ENCODE results near the gene AICDA.
"Not testable (repeated sequence)": the region's sequence is repeated elsewhere in the genome, so short reads cannot be mapped to it uniquely, and the experiment has no call there.

The AICDA gene

DNA sequence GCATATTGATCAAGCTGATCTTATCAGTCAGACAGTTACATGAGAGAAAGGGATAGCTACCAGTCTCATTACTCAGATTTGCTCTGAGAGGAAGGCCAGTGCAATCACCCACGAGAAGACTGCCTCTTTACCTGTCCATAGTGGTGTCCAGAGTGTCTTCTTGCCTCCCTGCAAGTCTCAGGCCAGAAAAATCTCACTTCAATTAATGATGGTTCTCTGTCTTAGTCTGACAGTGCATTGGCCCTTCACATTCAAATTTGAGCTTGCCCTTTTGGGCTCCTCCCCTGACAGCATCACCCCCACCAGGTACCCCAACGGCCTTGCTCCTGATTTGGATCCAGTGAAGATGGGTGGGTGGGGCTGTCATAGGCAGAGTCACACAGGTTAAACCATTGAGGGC is at the start of gene AICDA:
Gene AICDA, minus strand, starts transcription at position 231 of the 400 bp plus-strand sequence. Its CDS starts 92 bp downstream, at position 139.
- no peak for DNase-seq

DNA sequence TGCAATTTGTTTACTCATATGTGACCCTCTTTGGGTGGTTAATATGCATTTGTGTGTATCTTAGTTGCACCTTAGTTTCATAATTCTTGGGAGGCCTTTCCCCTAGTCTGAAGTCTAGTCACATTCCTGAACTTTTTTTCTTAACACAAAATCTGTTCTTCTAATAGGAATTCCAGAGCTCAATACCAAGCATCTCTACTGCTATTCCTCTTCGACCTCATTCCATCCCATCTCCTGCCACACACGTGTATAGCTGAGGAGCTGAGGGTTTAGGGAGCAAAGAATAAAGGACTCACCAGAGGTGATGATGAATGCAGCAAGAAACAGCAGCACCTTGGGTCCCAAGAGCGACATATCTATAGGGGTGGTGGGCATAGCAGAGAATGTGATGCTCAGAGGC is 49.1 kb upstream of the AICDA start:
- no peak for DNase-seq

DNA sequence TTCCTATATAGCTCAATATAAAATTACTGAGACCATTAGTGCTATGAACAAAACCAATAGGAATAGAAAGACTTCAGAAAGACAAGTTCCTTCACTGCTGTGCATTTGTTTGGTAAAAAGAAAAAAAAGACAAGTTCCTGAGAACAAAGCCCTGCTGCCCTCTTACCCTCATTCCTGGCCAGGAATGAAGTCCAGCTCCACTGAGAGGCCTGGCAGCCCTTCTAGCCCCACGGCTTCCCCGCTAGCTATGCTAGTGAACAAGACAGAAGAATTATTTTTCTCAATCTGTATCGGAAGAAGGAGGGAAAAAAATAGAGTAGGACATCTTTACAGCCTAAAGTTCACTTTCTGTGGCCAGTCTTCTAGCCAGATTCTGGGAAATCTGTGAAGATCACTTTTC is 48.4 kb upstream of the AICDA start:
- DNase-seq: no peak

DNA sequence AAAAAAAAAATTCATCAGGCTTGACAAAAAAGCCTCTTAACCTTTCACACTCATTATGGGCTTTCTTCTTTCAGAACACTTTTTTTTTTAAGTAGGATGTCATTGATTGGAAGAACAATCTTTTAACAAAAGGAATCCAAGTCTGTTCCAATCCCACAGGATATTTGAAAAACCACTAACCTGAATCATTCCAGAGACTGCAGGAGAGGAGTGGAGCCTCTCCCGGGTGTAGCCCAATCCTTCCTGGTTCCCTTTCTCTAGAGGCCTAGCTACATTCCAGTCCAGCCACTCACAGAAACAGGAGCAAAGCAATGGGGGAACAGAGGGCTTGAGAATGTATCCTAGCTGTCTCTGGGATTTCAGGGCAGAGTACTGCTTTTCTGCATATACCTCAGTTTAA is 45.7 kb upstream of the AICDA start:
- no peak for DNase-seq

DNA sequence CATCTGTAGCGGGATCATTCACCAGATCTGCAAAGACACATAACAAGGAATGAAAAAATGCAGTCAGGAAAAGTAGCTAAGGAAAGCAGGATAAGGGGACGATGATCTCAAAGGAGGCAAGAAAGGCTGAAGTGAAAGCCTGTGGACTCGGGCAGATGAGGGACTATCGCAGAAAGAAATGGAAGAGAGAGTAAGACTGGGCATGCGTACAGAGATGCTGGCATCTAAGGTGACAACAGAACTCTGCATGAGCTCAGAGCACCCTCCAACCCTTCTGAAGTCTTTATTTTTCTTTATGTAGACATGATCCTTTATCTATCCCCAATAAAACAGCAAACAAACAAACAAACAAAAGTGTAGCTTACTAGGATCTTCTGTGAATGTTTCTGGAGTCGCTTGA is 42.8 kb upstream of the AICDA start:
- DNase-seq: no peak

DNA sequence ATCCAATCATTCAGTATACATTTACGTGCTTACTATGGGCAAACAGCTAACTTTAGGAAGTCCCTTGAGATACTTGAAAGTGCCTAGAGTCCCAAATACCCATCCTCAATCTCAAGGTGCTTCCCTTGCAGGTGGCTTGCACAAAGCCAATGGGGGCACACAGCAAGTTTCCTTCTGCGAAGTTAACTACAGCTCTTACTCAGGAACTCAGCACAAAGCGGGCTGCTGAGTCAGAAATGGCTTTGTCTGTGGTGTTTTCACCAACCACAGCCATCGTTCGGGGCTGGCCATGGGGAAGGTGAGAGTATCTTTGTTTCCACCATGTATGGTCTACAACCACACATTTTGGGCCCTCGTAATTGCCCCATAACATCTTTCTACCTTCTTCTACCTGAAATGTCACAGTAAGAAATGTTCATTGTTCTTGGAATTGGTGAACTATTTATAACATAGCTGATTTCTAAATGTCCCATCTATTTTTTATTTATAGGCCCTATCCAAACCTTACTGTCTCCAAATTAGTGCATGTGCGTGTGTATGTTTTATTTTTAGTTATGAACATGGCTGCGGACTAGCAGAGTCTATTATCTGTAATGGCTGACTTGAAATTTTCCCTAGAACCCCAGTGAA is 36.0 kb upstream of the AICDA start:
- DNase-seq: no peak

DNA sequence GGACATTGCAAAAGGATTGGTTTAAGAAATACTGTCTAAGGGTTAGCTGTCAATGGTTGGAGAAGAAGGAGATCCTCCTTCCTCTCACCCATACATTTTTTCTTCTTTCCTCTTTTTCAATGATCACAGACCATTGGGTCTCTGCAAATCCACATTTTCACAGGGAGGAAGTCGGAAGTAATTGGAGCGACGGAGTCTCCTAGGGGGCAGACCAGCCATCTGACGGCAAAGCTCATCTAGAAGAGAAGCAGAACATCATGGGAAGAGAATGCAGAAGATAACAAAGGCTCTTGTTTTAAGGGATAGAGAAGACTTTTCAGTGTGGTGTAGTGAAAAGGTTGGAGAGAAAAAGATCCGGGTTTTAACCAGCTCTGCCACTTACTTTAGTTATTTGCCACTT is 35.3 kb upstream of the AICDA start:
- DNase-seq: no peak

DNA sequence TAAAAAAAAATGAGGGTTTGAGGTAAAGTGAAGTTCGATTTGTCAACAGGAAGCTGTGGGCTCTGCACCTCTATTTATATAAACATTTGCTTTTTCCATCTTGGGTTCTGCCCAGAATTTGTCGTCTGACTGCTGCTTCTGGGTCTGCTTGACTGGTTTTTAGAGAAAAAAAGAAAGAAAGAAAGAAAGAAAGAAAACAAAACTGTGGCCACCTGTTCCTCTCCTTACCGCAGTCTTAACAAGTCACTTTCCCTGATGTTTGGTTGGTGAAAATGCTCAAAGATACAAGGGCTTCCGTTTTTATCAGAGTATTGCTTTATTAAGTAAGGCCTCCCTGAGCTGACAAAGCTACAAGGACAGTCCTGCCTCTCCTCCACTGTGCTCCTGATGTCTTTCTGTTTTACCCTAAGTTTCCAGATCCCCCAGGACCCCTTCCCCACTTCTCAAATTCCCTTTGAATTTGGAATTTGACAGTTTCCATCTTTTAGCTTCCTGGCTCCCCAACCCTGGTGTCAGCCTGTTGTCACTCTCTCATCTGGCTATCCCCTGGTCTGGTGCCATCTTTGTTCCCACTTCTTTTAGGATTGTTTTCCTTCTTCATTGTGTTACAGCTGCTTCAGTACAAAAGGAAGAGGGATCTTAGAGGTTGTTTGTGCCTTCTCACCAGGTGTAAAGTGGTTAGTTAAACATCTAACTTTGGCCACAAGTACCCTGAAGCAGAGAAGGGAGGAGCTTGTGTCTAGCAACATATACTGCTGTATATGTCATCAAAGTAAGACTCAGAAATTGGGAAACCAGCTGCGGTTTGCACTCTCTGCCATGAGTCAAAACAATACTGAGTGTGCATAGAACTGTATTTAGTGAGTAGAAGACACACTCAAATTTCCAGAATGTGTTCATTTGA is 31.9 kb upstream of the AICDA start:
- DNase-seq: no peak

DNA sequence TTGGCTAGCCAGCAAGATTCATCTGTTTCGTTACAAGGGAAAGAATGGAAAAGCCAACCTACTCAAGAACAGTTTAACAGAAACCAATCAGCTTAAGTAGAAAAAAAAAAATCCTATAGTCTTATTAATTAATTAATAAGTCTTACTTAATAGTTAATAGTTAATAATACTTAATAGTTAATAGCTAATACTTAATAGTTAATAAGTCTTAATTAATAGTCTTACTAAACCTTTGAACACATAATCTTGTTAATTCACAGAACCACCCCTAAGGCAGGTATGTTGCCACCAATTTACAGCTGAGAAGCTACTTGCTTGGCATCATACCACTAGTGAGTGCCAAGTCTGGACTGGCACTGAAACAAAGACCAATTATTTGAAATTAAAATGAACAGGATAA is 30.1 kb upstream of the AICDA start:
- DNase-seq: no peak

DNA sequence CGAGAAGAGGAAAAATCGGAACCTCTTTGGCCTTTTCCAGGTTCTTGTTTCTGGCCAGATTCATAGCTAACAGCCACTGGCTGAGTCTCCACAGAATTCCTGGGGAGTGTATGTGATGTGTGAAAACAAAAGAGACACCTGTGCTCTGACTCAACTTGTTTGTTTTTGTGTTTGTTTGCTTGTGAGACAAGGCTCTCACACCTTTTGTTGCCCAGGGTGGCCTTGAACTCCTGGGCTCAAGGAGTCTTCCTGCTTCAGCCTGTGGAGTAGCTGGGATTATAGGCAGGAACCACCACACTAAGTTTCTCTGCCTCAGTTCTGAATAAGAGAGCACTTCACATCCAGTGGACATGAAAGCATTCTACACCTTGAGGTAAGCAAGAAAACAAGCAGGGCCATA is 27.3 kb upstream of the AICDA start:
- no peak for DNase-seq

DNA sequence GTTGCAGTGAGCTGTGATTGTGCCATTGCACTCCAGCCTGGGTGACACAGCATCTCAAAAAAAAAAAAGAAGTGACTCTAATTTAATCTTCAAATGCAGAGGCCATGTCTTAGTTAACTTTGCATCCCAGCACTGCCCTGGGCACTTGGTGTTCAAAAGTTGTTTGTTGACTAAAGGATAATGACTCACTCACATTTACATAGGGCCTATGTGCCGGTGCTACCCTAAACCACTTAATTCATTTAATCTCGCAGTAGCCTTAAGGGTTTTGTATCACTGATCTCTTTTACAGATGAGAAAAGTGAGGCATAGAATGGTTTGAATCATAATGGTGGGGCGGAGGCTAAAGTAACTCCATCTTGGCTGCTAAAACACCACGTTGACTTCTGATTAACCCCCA is 26.3 kb upstream of the AICDA start:
- DNase-seq: no peak

DNA sequence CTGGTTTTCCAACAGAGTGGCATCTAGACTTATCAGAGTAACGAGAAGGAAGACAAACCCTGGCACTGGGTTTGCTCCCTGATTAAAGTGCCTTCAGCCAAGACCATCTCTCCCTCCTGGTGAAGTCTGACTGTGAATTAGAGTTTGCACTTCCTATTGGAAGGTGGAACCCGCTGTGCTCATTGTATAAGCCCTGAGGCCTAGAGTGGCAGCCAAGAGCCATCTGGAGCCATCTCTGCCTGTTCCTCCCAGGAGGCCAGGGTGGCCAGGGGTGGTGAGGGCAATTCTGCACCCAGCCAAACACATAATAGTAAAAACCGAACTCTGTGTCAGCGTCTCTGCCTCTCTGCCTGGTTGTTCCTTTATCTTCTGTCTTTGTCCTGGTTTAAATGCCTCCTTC is 25.0 kb upstream of the AICDA start:
- no peak for DNase-seq

DNA sequence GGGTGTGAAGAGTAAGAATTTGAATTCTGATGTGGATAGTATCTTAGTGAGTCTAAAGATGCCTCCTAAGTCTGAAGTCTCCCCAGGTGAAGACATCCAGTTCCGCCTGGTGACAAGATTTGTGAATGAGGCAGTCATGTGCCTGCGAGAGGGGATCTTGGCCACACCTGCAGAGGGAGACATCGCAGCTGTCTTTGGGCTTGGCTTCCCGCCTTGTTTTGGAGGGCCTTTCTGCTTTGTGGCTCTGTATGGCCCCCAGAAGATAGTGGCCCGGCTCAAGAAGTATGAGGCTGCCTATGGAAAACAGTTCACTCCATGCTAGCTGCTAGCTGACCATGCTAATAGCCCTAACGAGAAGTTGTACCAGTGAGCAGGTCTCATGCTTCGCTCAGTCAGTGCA is 24.6 kb upstream of the AICDA start:
- no peak for DNase-seq

DNA sequence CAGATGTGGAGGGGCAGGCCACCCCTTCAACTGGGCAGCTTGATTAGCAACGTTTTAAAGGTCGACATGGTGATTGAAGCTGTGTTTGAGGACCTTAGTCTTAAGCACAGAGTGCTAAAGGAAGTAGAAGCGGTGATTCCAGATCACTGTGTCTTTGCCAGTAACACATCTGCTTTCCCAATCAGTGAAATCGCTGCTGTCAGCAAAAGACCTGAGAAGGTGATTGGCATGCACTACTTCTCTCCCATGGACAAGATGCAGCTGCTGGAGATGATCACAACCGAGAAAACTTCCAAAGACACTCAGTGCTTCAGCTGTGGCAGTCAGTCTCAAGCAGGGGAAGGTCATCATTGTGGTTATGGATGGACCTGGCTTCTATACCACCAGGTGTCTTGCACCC is 23.9 kb upstream of the AICDA start:
- DNase-seq: no peak

DNA sequence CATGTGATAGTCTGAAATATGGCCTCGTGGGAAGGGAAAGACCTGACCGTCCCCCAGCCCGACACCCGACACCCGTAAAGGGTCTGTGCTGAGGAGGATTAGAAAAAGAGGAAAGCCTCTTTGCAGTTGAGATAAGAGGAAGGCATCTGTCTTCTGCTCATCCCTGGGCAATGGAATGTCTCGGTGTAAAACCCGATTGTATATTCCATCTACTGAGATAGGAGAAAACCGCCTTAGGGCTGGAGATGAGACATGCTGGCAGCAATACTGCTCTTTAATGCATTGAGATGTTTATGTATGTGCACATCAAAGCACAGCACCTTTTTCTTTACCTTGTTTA is 23.3 kb upstream of the AICDA start:
- not testable (repeated sequence) for DNase-seq

DNA sequence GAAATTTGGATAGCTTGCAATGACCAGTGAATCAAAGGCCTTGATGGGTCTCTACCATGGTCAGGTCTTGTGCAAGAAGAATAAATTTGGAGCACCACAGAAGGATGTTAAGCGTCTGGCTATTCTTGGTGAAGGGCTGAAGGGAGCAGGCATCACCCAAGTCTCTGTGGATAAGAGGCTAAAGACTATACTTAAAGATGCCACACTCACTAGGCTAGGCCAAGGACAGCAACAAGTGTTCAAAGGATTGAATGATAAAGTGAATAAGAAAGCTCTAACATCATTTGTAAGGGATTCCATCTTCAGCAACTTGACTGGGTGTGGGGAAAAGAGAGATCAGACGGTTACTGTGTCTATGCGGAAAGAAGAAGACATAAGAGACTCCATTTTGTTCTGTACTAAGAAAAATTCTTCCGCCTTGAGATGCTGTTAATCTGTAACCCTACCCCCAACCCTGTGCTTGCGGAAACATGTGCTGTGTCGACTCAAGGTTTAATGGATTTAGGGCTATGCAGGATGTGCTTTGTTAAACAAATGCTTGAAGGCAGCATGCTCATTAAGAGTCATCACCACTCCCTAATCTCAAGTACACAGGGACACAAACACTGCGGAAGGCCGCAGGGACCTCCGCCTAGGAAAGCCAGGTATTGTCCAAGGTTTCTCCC is 22.8 kb upstream of the AICDA start:
- not testable (repeated sequence) for DNase-seq

DNA sequence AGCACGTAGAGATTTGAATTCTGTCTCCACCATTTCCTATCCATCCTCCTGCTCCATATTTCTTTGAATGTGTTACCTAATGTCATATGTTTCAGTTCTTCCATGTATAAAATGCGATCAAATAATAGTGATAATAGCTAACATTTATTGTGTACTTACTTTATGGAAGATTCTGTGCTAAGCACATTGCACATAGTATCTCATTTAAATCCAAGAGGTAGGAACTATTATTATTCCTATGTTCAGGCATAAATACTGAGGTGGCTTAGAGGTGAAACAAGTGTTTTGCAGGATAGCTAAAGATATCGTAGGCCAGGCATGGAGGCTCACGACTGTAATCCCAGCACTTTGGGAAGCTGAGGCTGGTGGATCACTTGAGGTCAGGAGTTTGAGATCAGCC is 17.5 kb upstream of the AICDA start:
- no peak for DNase-seq

DNA sequence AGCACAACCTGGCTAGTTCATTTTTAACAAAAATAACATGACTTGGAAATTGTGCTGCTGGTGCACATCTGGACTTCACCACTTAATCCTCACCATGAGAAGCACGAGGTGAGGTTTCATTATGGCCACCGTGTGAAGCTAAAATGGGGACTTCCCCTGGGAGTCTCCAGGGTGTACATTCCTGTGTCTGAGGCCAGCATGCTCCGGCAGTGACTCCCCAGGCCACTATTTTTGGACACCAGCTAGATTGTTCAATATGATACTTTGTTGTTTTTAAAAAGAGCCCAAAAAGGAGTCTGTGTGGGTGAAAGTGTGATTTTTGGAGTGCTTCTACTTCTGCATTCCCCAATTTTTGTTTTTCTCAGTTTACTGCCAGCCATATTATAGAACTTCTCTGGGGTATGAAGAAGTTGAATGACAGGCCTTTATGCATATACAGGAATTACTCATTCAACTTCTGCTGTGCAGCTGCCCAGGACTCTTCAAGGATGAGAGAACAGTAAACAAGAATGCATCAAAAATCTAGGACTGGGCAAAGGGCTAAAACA is 16.9 kb upstream of the AICDA start:
- no peak for DNase-seq

DNA sequence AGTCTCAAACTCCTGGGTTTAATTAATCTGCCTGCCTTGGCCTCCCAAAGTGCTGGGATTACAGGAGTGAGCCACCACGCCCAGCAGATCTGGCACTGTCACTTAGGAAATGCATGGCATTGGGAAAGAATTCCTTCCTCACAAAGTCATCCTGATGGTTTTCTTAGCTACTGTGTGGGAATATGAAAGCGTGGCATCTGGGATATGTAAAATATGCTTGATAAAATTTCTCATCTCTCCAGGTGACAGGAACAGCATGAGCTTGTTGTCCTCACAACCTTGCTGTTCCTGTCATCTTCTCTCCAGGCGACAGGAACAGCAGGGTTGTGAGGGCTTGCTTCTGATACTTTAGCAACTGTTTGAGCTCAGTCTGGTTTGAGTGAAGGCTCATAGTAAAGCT is 16.1 kb upstream of the AICDA start:
- DNase-seq: no peak

DNA sequence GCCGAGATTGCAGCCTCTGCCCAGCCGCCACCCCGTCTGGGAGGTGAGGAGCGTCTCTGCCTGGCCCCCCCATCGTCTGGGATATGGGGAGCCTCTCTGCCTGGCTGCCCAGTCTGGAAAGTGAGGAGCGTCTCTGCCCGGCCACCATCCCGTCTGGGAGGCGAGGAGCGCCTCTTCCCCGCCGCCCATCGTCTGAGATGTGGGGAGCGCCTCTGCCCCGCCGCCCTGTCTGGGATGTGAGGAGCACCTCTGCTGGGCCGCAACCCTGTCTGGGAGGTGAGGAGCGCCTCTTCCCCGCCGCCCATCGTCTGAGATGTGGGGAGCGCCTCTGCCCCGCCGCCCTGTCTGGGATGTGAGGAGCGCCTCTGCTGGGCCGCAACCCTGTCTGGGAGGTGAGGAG is 12.1 kb upstream of the AICDA start:
- not testable (repeated sequence) for DNase-seq

DNA sequence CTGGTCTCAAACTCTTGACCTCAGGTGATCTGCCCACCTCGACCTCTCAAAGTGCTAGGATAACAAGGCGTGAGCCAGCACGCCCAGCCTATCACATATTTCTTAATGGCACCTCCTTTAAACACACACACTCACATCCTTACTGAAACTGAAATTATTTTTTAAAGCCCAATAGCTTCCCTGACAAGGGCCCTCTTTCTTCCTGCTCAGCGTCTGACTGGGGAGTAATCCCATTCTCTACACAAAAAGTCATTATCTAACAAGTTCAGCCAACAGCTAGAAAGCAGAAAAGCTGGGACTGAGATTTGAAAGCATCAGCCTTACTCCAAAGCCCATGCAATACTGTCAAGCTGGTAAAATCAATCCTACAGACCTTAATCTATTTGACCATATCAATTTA is 10.0 kb upstream of the AICDA start:
- no peak for DNase-seq

DNA sequence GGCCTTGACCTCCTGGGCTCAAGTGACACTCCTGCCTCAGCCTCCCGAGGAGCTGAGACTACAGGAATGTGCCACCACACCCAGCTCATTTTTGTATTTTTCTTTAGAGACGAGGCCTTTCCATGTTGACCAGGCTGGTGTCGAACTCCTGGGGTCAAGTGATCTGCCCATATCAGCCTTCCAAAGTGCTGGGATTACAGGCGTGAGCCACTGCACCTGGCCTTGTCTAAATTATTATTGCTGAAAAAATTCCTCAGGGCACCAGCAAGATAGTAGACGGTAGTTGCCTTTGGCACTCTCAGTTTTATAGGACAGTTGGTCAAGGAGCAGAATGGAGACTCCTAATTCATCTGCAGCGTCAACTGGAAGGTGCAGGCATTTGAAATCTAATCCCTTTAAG is 2.5 kb upstream of the AICDA start:
- DNase-seq: no peak

DNA sequence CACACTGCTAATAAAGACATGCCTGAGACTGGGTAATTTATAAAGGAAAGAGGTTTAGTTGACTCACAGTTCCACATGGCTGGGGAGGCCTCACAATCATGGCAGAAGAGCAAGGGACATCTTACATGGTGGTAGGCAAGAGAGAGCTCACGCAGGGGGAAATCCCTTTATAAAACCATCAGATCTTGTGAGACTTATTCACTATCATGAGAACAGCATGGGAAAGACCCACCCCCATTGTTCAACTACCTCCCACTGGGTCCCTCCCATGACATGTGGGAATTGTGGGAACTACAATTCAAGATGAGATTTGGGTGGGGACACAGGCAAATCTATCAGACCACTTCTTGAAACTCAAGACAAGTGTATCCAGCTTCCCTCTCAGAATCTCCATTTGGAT is 1.2 kb upstream of the AICDA start:
- DNase-seq: not testable (repeated sequence)

DNA sequence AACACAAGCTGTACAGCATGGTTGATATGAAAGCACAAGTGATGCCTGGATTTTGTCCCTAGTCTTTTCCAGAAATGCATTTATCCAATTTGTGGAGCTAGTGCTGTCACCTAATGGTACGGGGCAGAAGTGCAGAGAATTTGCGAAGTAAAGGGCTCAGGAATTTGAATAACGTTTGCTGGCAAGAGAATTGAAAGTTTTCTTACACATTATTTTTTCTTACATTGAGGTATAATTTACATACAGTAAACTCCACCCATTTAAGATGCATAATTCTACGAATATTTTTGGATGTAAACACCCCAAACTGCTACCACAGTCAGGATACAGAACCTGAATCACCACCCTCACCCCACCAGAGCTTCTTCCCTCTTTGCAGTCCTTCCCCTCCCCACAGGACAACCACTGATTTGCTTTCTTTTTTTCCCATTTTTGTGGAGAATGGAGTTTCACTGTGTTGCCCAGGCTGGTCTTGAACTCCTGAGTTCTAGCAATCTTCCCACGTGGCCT is 3.5 kb downstream of the AICDA start:
- no peak for DNase-seq

Data from DMS153 (cell line).